HG02642 (cell line): ENCODE data around the gene CDC25A.
"Not testable (repeated sequence)": the region's sequence is repeated elsewhere in the genome, so short reads cannot be mapped to it uniquely, and the experiment has no call there.

Experiments used
- ATAC-seq: cut with Tn5 transposase; IDR thresholded peaks from one replicate; pipeline ENCODE4 v1.9.1; 2021; ENCODE audit warnings: mild to moderate bottlenecking; ENCODE audit not compliant: unreplicated experiment, poor library complexity

CDC25A gene

GRCh38 chr3:48188266-48189201, at the start of gene CDC25A:
Gene CDC25A (minus strand): TSS chr3:48188417. CDS start chr3:48187947, 470 bp downstream.
- ATAC-seq = peak; percentile 93

DNA sequence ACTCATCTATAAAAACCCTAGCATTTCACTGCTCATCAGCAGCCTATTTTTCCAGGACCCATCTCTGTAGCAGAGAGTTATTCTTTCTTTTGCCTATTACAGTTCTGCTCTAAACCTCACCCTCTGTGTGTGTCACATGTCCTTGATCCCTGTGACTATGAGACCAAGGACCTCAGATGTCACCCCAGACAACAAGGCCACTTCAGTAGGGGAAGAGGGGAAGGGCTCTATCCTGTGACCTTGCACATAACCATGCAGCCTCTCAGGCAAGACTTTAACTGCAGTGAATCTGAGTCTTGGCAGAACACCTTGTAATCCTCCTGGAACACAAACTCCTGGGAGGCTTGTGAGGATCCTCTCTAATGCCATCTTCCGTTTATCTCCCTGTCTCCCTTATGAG, 48.3 kb upstream of the CDC25A start:
- no peak for ATAC-seq

DNA sequence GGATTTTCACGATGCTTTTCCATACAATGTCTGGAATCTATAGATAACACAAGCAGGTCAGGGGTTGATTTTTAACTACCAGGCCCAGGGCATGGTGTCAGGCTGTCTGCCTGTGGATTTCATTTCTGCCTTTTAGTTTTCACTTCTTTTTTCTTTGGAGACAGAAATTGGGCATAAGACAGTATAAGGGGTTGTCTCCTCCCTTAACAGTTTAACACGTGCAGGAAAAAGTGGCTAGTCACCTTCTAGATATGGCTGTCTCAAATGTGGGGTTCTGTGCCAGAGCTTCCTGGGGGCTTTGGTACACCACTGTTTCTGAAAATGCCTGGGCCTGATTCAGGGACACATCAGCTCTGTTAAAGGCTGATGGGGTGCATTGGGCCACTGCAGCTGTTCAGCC, 45.3 kb upstream of the CDC25A start:
- no peak for ATAC-seq

GRCh38 chr3:48232734-48233133, 44.5 kb upstream of the CDC25A start:
- ATAC-seq = peak; percentile 69

GRCh38 chr3:48232232-48232631, 44.0 kb upstream of the CDC25A start:
- no peak for ATAC-seq

DNA sequence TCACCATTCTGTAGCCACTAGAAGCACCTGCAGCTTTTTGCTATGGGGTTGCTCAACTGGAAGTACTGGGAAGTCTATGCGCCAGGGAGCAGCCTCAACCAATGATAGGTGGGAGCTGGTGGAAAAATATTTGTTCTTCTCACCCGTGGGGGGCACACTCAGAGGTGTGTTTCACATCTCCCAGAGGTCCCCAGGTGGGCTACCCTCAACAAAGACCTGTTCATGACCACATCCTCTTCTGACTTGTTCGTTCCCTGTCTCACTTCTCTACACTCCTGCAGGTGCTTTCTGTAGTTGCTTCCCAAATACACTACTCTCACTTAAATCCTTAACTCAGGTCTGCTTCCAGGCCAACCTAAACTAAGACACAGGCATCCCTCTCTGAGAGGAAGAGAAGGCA, 38.7 kb upstream of the CDC25A start:
- no peak for ATAC-seq

DNA sequence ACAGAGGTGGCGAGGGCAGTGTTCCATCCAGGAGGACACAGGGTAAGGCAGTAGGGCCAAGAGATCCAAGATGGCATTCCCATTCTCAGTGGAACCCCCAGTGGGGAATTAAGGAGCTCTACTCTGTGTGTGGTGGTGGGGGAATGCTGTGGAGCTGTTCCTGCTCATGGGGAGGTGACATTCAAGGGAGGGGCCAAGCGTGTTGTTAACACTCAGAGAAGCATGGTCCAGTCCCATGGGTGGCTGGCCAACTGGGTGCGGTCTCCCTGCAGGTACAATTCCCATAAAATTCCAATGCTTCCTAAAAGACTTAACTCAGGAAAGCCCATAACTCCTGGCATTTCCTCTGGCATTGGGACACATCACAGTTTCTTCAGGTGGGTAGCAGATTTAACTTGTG, 37.4 kb upstream of the CDC25A start:
- no peak for ATAC-seq

- ATAC-seq = peak; percentile 71
Observed at GRCh38 chr3:48222616-48223513, 34.6 kb upstream of the CDC25A start, which contains the start of gene CAMP. Gene CAMP (plus strand): TSS chr3:48223495. CDS start chr3:48223512, 17 bp downstream.

DNA sequence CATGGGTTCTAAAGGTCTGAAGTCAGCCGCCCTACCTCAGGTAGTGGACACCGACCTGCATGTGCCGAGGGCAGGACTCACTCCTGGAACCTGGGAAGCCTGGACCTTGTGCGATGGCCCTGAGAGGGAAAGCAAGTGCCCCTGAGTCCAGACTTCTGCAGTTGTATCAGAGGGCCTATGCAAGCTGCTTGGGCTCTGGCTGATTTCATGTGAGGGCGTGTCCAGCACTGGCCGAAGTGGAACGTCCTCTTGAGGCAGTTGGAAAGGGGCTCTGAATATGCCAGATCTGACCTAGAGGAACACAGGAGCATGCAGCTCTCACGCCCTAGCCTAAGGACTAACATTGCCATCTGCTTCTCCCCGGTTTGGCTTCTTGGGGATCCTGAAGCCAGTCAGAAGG, 32.5 kb upstream of the CDC25A start:
- no peak for ATAC-seq

DNA sequence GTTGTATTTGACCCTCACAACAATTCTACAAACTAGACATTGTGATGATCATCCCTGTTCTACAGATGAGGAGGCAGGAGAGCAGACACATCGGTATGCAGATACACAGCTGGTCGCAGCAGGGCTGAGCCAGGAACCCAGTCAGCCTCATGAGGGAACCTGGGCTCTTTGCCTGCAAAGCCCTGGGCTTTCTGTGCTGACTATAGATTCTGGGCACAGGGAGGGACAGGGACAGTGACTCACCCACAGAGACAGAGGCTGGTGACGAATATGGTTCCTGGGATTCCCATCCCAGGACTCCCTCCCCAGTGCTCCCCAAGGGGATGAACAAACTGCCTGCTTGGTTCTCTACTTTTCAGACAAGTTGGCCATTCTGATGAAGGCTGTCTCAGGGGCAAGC, 31.3 kb upstream of the CDC25A start:
- no peak for ATAC-seq

DNA sequence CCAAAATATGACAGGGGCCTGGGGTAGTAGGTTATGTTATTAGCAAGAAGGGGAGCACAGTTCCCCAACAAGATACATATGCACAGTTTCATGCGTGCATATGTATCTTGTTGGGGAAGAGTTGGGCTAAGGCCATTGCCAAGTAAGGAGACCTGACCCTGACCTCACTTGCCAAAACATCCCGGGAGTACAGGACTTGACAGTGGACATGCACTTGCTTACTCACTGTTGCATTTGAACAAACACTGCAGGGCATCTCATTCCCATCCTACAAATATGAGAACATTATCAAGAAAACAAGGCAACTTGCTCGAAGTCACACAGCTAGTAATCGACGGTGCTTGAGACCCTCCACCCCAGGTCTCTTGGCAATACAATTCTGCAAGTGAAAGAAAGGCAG, 30.3 kb upstream of the CDC25A start:
- ATAC-seq = no peak

DNA sequence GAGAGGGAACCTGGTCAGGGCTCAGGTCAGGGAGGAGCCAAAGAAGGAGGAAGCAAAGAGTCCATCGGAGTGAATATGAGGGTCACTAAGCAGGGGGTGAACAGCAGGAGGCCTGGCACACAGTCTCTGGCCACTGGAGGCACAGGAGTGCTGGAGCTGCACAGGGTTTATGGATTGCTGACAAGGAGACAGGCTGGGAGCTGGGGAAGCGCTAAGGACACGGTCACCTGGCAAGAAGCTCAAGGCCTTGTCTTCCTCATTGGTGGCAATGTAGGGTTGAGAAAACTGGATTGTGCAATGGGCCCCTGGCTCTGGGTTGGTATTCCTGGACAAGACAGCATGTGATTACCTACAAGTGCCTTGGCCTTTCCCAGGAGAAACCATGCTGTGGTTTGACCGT, 29.2 kb upstream of the CDC25A start:
- no peak for ATAC-seq

GRCh38 chr3:48215876-48216275, 27.7 kb upstream of the CDC25A start:
- no peak for ATAC-seq

DNA sequence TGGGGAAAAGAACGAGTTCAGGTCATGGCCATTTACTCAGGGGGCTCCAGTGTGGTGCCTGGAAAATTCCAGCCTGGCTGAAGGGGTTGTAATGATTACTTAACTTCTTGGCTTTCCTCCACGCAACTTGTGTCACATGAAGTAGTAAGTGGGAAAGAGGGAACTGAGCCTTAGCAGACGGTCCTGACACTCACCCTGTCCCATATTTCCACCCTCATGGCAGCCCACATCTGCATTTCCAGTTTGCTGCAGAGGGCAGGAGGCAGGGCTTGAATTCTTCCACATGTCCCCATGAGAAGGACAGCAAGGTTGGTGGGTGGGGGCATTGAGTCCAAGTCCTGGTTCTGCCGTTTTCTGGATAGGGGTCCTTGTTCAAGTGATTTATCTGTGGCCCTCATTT, 27.2 kb upstream of the CDC25A start:
- no peak for ATAC-seq

- no peak for ATAC-seq
Observed at GRCh38 chr3:48215019-48215418, 26.8 kb upstream of the CDC25A start.

- no peak for ATAC-seq
Observed at GRCh38 chr3:48214225-48214624, 26.0 kb upstream of the CDC25A start.

DNA sequence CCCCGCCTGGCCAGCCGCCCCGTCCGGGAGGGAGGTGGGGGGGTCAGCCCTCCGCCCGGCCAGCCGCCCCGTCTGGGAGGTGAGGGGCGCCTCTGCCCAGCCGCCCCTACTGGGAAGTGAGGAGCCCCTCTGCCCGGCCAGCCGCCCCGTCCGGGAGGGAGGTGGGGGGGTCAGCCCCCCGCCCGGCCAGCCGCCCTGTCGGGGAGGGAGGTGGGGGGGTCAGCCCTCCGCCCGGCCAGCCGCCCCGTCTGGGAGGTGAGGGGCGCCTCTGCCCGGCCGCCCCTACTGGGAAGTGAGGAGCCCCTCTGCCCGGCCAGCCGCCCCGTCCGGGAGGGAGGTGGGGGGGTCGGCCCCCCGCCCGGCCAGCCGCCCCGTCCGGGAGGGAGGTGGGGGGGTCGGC, 23.6 kb upstream of the CDC25A start:
- not testable (repeated sequence) for ATAC-seq

GRCh38 chr3:48210534-48210933, 22.3 kb upstream of the CDC25A start:
- ATAC-seq = not testable (repeated sequence)

GRCh38 chr3:48209445-48209844, 21.2 kb upstream of the CDC25A start:
- ATAC-seq = no peak

DNA sequence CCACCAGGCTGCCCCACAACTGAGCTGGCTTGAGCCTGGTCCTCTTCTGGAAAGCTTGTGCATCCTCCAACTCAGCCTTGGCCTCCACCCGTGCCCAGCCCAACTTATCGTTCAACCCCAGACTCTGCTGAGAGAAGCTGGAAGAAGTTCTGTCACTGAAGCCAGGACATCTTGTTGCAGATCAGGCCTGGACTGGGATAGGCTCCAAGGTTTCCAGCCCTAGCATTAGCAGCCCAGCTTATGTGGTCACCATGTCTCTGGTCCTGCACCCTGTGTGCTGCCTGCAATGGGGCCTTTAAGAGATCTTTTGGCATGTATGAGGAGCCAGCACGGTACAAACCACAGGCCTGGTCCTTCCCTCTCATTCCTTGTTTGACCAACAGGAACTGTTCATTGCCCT, 19.9 kb upstream of the CDC25A start:
- no peak for ATAC-seq

DNA sequence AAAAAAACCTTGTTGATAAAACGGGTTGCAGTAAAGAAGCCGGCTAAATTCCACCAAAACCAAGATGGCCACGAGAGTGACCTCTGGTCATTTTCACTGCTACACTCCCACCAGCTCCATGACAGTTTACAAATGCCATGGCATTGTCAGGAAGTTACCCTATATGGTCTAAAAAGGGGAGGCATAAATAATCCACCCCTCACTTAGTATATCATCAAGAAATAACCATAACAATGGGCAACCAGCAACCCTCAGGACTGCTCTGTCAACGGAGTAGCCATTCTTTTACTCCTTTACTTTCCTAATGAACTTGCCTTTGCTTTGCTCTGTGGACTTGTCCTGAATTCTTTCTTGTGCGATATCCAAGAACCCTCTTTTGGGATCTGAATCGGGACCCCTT, 14.4 kb upstream of the CDC25A start:
- ATAC-seq = no peak
